GM12864 (cell line): ENCODE data around the gene SOX8.

ENCODE experiments used
- DNase-seq: peaks from one replicate; pipeline ENCODE4 v3.0.0-alpha.2; 2011; ENCODE audit warnings: low read depth
- H3K4me3 ChIP-seq: 2 replicates; pipeline ENCODE4 v1.5.1; 2011; ENCODE audit warnings: mild to moderate bottlenecking, low read depth, low read length, control low read depth
- TF ChIP-seq, protein P1 (sequence below): IDR thresholded peaks from 2 replicates; pipeline ENCODE4 v1.5.1; 2011; ENCODE audit warnings: low read depth, mild to moderate bottlenecking, moderate library complexity, low read length, control low read depth, inconsistent platforms; ENCODE audit errors: missing control alignments

SOX8 gene

GRCh38 chr16:959232-960040 lies 22.1 kb upstream of the SOX8 start:
- H3K4me3 ChIP-seq, result no peak overlapping the region
- TF ChIP-seq, protein P1, sequence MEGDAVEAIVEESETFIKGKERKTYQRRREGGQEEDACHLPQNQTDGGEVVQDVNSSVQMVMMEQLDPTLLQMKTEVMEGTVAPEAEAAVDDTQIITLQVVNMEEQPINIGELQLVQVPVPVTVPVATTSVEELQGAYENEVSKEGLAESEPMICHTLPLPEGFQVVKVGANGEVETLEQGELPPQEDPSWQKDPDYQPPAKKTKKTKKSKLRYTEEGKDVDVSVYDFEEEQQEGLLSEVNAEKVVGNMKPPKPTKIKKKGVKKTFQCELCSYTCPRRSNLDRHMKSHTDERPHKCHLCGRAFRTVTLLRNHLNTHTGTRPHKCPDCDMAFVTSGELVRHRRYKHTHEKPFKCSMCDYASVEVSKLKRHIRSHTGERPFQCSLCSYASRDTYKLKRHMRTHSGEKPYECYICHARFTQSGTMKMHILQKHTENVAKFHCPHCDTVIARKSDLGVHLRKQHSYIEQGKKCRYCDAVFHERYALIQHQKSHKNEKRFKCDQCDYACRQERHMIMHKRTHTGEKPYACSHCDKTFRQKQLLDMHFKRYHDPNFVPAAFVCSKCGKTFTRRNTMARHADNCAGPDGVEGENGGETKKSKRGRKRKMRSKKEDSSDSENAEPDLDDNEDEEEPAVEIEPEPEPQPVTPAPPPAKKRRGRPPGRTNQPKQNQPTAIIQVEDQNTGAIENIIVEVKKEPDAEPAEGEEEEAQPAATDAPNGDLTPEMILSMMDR, result no peak
- DNase-seq, result no peak

GRCh38 chr16:962366-962765 lies 19.2 kb upstream of the SOX8 start:
- DNase-seq, result no peak
- TF ChIP-seq, protein P1, result no peak
- no peak overlapping the region for H3K4me3 ChIP-seq

DNA sequence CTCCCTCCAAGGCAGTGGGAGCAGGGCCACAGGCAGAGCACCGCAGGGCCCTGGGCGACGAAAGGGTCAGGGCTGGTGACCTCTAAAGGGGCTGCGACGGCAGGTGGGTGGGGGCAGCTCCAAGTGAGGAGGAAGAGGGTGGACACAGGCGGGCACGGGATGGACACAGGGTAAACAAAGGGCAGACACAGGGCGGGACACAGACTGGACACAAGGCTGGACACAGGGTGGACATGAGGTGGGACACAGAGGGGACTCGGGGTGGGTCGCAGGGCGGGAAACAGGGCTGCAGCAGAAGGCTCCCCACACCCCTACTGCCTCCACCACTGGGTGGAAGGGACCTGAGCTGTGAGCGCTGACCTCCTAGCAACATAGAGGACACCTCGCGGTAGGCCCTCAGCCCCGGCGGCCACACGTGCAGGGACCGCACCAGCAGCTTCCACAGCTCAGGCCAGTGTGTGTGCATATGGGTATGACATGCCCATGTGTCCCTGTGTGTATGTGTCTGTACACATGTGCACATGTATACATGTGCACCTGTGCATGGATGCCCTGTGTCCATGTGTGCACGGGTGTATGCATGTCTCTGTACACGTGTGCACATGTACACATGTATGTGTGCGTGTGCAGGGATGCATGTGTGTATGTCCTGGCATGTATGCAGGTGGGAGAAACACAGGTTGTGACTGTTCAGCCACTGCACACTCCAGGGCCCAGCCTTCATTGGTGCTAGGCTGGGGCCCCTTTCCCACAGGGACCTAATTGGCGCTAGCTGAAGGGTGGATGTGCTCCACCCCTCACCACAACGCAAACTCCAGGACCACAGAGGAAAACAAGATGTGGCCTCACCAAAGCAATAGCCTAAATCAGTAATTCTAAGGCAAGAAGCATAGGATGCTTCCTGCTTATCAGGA lies 18.4 kb upstream of the SOX8 start:
- no peak for DNase-seq
- TF ChIP-seq, protein P1, result no peak
- no peak overlapping the region for H3K4me3 ChIP-seq

DNA sequence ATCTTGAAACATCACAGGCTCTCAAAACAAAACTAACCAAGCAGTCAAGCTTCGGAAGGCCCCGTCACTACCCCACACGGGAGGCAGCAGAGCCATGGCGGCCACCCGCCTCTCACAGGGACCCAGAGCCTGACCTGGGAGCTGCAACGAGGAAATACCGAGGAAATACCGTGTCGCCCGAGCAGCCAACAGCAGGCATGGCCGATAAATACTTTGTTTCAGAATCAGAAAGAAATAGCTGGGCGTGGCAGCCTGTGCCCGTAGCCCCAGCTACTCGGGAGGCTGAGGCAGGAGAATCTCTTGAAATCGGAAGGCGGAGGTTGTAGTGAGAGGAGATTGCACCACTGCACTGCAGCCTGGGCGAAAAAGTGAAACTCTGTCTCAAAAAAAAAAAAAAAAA lies 17.7 kb upstream of the SOX8 start:
- H3K4me3 ChIP-seq, result no peak overlapping the region; the same call in 1 of the 2 replicates
- TF ChIP-seq, protein P1, result no peak
- DNase-seq, result no peak

DNA sequence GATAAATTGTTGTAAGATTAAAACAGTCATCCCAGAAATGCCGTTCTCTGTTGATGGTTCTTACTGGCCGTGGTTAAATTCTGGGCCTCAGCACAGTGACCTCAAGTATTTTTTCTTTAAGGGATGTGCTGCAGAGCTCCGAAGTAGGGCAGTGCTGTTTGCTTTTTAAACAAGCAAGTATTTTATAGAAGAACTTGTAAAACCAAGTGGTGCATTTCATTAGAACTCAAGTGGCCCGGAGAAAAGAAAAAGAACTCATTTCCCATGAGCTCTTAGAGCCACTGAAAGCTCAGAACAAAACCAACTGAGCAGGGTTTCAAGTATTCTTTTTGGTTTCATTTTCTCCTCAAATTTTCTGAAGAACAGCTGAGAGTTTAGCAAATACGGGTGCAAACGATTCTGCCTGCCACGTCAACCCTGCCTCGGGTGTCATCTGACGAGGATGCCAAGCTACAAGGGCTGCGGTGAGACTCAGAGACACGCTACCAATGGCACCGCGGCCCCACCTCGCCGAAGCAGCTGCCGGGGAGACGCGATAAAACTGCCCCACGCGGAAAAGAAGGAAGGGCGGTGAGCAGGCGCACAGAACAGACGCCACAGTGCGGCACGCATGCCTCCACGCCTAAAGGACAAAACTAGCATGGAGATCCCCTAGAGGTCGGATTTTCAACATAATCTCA lies 17.1 kb upstream of the SOX8 start:
- no peak for DNase-seq
- TF ChIP-seq, protein P1, result no peak
- no peak overlapping the region for H3K4me3 ChIP-seq

GRCh38 chr16:965036-965395 lies 16.6 kb upstream of the SOX8 start:
- TF ChIP-seq, protein P1, result no peak
- no peak for DNase-seq
- no peak overlapping the region for H3K4me3 ChIP-seq
